Retinal pigment epithelial cell (primary cell): ENCODE measurements around the gene SSB.

ENCODE experiments used
- DNase-seq: peaks from one replicate; pipeline ENCODE4 v3.0.0-alpha.2; 2010; ENCODE audit warnings: low read depth
- H3K4me3 ChIP-seq: 2 replicates; pipeline ENCODE4 v1.5.1; 2011; ENCODE audit warnings: mild to moderate bottlenecking, low read length, control low read depth, moderate library complexity
- TF ChIP-seq, protein P1 (sequence below): conservative IDR thresholded peaks from 2 replicates; pipeline ENCODE4 v1.5.1; 2011; ENCODE audit warnings: low read depth, low read length, control low read depth, inconsistent platforms

SSB gene

DNA sequence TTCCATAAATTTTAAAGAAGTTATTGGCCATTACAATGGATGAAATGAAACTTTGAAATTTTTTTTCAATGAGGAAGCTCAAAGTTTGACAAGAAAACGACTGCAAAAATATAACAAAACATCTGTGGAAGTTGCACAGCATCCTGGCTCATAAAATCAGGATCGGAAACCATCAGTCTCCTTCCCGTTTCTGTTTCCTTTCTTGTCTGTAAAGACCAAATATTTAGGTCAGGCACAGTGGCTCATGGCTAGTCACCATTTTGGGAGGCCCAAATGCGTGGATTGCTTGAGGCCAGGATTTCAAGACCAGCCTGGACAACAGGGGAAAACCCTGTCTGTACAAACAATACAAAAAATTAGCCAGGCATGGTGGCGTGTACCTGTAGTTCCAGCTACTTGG lies 27.6 kb upstream of the SSB start:
- TF ChIP-seq, protein P1, sequence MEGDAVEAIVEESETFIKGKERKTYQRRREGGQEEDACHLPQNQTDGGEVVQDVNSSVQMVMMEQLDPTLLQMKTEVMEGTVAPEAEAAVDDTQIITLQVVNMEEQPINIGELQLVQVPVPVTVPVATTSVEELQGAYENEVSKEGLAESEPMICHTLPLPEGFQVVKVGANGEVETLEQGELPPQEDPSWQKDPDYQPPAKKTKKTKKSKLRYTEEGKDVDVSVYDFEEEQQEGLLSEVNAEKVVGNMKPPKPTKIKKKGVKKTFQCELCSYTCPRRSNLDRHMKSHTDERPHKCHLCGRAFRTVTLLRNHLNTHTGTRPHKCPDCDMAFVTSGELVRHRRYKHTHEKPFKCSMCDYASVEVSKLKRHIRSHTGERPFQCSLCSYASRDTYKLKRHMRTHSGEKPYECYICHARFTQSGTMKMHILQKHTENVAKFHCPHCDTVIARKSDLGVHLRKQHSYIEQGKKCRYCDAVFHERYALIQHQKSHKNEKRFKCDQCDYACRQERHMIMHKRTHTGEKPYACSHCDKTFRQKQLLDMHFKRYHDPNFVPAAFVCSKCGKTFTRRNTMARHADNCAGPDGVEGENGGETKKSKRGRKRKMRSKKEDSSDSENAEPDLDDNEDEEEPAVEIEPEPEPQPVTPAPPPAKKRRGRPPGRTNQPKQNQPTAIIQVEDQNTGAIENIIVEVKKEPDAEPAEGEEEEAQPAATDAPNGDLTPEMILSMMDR, result no peak
- no peak for DNase-seq
- H3K4me3 ChIP-seq, result no peak overlapping the region

DNA sequence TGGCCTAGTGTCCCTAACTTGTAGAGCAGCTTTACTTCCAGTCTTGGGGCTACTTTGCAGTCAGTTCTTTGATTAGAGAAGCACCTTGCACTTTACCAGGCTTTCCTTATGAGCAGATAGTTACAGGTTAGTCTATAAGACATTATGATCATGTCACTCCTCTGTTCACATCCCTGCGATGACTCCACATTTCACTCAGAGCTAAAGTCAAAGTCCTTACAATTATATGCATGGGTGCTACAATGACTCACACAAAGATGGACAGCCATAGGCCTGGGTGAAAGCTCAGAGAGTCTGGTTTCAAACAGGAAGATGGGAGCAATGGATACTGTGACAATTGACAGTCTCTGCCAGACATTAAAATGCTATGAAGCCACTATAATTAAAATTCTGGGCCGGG lies 27.1 kb upstream of the SSB start:
- no peak for DNase-seq
- TF ChIP-seq, protein P1, result no peak
- H3K4me3 ChIP-seq, result no peak overlapping the region

DNA sequence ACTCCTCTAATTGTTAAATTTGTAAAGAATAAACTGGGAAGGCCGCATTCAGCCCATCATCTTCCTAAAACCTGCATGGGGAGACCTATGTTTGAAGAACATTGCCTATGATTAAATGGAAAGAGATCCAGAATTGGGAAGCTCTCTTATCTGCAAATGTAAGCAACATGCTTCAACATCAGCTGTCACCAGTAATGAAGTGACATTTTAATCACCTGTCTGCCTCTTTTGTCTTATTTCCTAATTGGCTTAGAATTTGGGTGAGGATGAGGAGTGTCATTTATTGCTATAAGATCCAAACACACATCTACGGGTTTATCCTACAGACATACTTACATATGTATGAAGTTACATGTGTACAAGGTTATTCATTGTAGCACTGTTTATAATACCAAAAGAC lies 26.0 kb upstream of the SSB start:
- no peak overlapping the region for H3K4me3 ChIP-seq
- DNase-seq, result no peak
- TF ChIP-seq, protein P1, result no peak

DNA sequence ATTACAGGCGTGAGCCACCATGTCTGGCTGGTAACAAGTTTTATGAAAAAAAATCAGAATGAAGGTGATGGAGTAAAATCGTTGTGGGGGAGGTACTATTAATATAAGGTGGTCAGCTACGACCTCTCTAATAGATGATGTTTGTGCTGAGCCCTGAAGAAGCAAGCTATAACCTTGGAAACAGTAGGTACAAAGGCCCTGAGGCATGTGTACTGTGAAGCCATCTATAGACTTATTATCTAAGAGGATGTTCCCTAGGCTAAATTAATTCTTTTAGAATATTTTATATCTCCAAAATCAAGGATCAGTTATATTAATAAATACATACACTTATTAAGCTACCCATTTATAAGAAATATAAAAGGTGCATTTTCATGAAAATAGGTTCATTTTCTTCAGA lies 23.3 kb upstream of the SSB start:
- H3K4me3 ChIP-seq, result no peak overlapping the region

DNA sequence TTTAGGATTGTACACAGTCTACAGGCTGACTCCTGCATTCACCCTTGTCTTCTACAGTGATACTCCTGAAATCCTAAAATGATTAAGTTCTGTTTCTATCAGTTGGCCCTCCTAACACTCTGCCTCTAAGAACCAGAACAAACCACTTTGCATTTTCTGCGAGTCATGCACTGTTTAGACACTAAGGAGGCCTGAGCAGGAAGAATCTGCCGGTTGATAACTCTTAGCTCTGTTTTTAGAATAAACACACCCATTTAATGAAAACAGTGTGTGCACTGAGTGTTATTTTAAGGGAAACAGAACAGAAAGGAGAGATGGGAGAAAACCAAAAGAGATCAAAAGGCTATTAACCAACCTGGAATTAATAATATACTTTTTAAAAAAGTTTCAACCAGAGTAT lies 22.9 kb upstream of the SSB start:
- H3K4me3 ChIP-seq, result no peak overlapping the region
- TF ChIP-seq, protein P1, result no peak
- DNase-seq, result no peak

More for the DNA sequence above, 23.3 kb upstream of the SSB start:
- TF ChIP-seq, protein P1, result no peak
- DNase-seq, result no peak

DNA sequence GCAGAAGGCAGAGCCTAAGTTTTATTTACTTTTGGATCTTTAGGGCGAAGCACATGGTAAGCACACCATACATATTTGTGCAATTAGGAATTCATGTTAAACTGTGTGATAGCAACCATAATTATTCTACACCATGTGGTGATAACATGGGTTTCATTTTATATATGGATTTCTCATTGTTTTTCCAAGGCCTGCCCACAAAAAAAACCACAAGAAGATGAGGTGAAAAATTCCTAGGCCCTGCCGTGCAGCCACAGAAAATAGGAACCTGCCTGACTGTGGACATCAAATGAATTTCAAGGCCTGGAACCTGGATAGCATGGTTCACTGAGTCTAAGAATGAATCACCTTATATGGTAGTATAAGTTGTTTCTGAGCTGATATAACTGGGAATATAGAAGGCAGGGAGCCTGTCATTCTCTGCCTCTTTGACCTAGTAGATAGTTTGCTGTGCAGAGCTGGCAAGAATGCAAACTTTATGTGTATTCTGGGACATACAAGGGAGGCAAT lies 22.4 kb upstream of the SSB start:
- no peak overlapping the region for H3K4me3 ChIP-seq
- TF ChIP-seq, protein P1, result no peak
- DNase-seq, result no peak

DNA sequence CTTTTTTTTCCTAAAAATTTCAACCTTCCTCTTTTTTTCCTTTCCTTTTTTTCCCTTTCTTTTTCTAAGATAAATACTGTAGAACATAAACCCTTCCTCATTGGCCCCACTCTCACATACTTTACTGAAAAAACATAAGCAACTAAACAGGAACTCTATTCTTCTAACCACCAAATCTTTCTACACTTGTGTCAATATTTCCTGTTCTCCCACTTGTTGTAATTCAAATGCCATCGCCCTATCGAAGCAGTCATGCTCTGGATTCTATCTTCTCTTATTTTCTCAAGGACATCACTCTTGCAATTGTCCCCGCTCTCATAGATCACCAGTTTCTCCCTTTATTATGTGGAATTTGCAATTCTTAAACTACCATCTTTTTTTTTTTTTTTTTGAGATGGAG lies 20.2 kb upstream of the SSB start:
- DNase-seq, result no peak
- TF ChIP-seq, protein P1, result no peak
- no peak overlapping the region for H3K4me3 ChIP-seq
